Measurements from ENCODE around the gene NEGR1.

The NEGR1 gene

GRCh38 chr1:71371581-71371980 lies 910.8 kb downstream of the NEGR1 start:
- H3K4me3 Mint-ChIP-seq: no peak overlapping the region
- H3K27me3 Mint-ChIP-seq: no peaks in the 10 kb centered on the region
- H3K27ac Mint-ChIP-seq: no peak overlapping the region
- no peaks in the 10 kb centered on the region for H3K36me3 Mint-ChIP-seq
- H3K9me3 Mint-ChIP-seq (ENCODE audit: low read depth): peaks cover 10% of the 10 kb centered on the region
- H3K4me1 Mint-ChIP-seq (ENCODE audit: low read depth): no peaks in the 10 kb centered on the region

GRCh38 chr1:71364236-71364635 lies 918.1 kb downstream of the NEGR1 start:
- H3K4me3 Mint-ChIP-seq: no peak overlapping the region
- no peaks in the 10 kb centered on the region for H3K4me1 Mint-ChIP-seq (ENCODE audit: low read depth)
- no peaks in the 10 kb centered on the region for H3K36me3 Mint-ChIP-seq
- H3K27ac Mint-ChIP-seq: no peak overlapping the region
- H3K27me3 Mint-ChIP-seq: no peaks in the 10 kb centered on the region
- peaks cover 7% of the 10 kb centered on the region for H3K9me3 Mint-ChIP-seq (ENCODE audit: low read depth)

- Mint-ChIP-seq H3K36me3 (no peaks in the 10 kb centered on the region), H3K4me1 (ENCODE audit: low read depth) (no peaks in the 10 kb centered on the region), H3K9me3 (ENCODE audit: low read depth) (peaks cover 7% of the 10 kb centered on the region), H3K27me3 (no peaks in the 10 kb centered on the region), H3K27ac (no peak overlapping the region), H3K4me3 (no peak overlapping the region)
Measured at GRCh38 chr1:71362691-71363090, 919.6 kb downstream of the NEGR1 start.

DNA sequence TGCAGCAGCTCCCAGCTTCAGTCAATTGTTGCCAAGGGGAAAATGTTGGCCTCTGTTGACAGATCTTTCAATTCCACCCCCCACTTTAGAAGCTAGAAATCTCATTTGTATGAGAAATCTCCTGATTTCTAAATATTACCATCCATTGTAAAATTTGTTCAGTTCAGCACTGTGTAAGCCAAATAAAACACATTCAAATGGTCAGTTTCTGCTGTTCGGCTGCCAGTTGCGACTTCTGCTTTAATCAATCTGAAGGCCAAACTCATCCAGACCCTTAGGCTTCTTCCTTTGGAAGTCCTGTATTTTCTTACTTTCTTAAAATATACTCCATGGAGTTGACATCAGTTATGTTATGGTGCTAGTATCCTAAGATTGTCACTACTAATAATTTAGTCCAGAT lies 920.3 kb downstream of the NEGR1 start:
- H3K4me3 Mint-ChIP-seq: no peak overlapping the region
- H3K9me3 Mint-ChIP-seq (ENCODE audit: low read depth): peaks cover 7% of the 10 kb centered on the region
- H3K27ac Mint-ChIP-seq: no peak overlapping the region
- no peaks in the 10 kb centered on the region for H3K27me3 Mint-ChIP-seq
- no peaks in the 10 kb centered on the region for H3K4me1 Mint-ChIP-seq (ENCODE audit: low read depth)
- no peaks in the 10 kb centered on the region for H3K36me3 Mint-ChIP-seq

DNA sequence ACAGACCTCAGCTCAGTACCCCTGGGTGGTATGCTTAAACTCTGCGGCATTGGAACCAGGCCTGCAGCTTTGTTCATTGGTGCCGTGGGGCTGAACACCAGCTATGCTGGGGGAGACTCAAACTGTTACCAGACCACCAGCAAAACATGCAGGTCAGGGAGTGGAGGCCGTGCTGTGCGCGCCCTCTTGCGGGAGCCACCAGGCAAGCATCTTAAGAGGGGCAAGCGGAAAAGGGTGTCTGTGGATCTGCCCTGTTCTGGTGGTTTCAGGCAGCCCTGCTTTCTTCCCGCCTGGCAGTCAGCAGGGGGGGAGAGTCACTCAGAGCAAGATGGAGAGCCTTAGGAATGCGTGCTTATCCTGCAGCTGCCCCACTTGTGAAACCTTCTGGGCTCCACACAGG lies 924.6 kb downstream of the NEGR1 start:
- Mint-ChIP-seq H3K4me3 (no peak overlapping the region), H3K36me3 (no peaks in the 10 kb centered on the region), H3K27ac (no peak overlapping the region), H3K9me3 (ENCODE audit: low read depth) (peaks cover 18% of the 10 kb centered on the region), H3K27me3 (no peaks in the 10 kb centered on the region), H3K4me1 (ENCODE audit: low read depth) (no peaks in the 10 kb centered on the region)

DNA sequence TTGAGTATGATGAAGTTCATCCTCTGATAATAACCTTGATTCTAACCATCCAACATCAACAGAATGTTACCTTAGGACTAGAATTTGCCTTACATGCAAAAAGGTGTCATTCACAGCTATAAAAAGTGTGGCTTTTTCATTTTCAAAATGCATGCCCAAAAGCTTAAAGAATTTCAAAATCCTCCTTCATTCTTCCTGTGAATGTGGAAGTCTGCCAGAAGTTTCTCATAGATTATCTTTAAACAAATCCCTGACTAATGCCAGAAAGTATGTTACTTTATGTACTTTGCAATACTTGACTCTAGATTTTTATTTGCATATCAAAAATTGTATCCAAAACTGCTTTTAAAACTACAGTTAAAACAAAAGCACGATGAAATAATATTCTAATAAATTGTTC lies 930.9 kb downstream of the NEGR1 start:
- Mint-ChIP-seq H3K27ac (no peak overlapping the region), H3K9me3 (ENCODE audit: low read depth) (peaks cover 21% of the 10 kb centered on the region), H3K36me3 (no peaks in the 10 kb centered on the region), H3K4me3 (no peak overlapping the region), H3K4me1 (ENCODE audit: low read depth) (no peaks in the 10 kb centered on the region), H3K27me3 (no peaks in the 10 kb centered on the region)

- H3K4me1 Mint-ChIP-seq (ENCODE audit: low read depth): no peaks in the 10 kb centered on the region
- H3K36me3 Mint-ChIP-seq: no peaks in the 10 kb centered on the region
- no peaks in the 10 kb centered on the region for H3K27me3 Mint-ChIP-seq
- no peak overlapping the region for H3K27ac Mint-ChIP-seq
- peaks cover 21% of the 10 kb centered on the region for H3K9me3 Mint-ChIP-seq (ENCODE audit: low read depth)
- no peak overlapping the region for H3K4me3 Mint-ChIP-seq
Measured at GRCh38 chr1:71350805-71351204, 931.5 kb downstream of the NEGR1 start.

DNA sequence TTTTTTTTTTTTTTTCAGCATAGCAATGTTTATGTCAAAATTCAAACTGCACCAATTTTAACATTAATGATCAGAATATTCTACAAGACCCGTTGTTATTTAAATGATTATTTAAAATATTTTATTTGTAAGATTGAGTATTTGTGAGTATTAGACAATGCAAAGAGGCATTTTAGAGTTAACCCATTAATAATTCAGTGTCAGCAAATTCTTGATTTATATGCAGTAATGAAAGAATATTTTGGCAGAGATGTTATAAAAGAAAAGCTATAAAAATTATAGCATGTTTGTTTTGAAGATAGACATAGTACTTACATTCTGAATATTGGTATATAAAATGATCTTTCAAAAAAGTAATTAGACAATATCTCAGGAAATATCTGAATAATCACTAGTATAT lies 932.0 kb downstream of the NEGR1 start:
- H3K27me3 Mint-ChIP-seq: no peaks in the 10 kb centered on the region
- H3K9me3 Mint-ChIP-seq (ENCODE audit: low read depth): peaks cover 21% of the 10 kb centered on the region
- H3K4me1 Mint-ChIP-seq (ENCODE audit: low read depth): no peaks in the 10 kb centered on the region
- H3K36me3 Mint-ChIP-seq: no peaks in the 10 kb centered on the region
- no peak overlapping the region for H3K4me3 Mint-ChIP-seq
- no peak overlapping the region for H3K27ac Mint-ChIP-seq

All from activated naive CD8-positive, alpha-beta T cell (primary cell).